SU-DHL-6 (cell line): ENCODE results near the gene CFAP161.
"Not testable (repeated sequence)": the region's sequence is repeated elsewhere in the genome, so short reads cannot be mapped to it uniquely, and the experiment has no call there.

Source experiments
- H2AFZ ChIP-seq: fragments of 200-600 bp; sonication (generic); 2 replicates; pipeline ENCODE4 v1.6.1; 2014; ENCODE audit warnings: low read depth, mild to moderate bottlenecking, moderate library complexity, mixed read lengths, antibody characterized with exemption, low read length; ENCODE audit not compliant: severe bottlenecking
- H3F3A ChIP-seq: fragments of 200-600 bp; shearing (Covaris generic); 2 replicates; pipeline ENCODE4 v1.6.0; 2016; ENCODE audit warnings: antibody characterized with exemption, mild to moderate bottlenecking; ENCODE audit not compliant: insufficient read depth
- H3K27ac ChIP-seq: fragments of 200-600 bp; sonication (generic); 2 replicates; pipeline ENCODE4 v1.5.1; 2016; ENCODE audit warnings: low read depth, mild to moderate bottlenecking, low read length, moderate library complexity, mixed read lengths
- H3K27me3 ChIP-seq: fragments of 200-600 bp; sonication (generic), shearing (Covaris generic); 2 replicates; pipeline ENCODE4 v1.6.0; 2014; ENCODE audit warnings: mild to moderate bottlenecking, low read length
- H3K36me3 ChIP-seq: fragments of 200-600 bp; sonication (generic); 2 replicates; pipeline ENCODE4 v1.6.1; 2014; ENCODE audit warnings: mild to moderate bottlenecking, low read length, mixed read lengths
- H3K4me2 ChIP-seq: fragments of 300-600, 200-600 bp; shearing (Covaris generic), sonication (generic); 2 replicates; pipeline ENCODE4 v1.6.0; 2014; ENCODE audit warnings: low read length, low read depth, mild to moderate bottlenecking; ENCODE audit not compliant: poor library complexity, severe bottlenecking
- H3K4me3 ChIP-seq: fragments of 200-600 bp; sonication (generic); 2 replicates; pipeline ENCODE4 v1.5.1; 2014; ENCODE audit warnings: antibody characterized with exemption, low read length, mild to moderate bottlenecking, mixed read lengths; ENCODE audit not compliant: insufficient read depth, poor library complexity, severe bottlenecking
- H3K79me2 ChIP-seq: fragments of 200-600 bp; sonication (generic); 2 replicates; pipeline ENCODE4 v1.6.1; 2014; ENCODE audit warnings: mild to moderate bottlenecking, low read length, moderate library complexity; ENCODE audit not compliant: insufficient read depth
- H3K9ac ChIP-seq: fragments of 200-600 bp; sonication (generic); 2 replicates; pipeline ENCODE4 v1.7.0; 2014; ENCODE audit warnings: mild to moderate bottlenecking, low read length
- H3K9me2 ChIP-seq: fragments of 200-600 bp; sonication (generic); replicated peaks from 2 replicates; pipeline ENCODE4 v1.6.1; 2014; ENCODE audit warnings: low read length; ENCODE audit not compliant: insufficient read depth
- H3K9me3 ChIP-seq: fragments of 200-600 bp; sonication (generic); 2 replicates; pipeline ENCODE4 v1.6.1; 2014; ENCODE audit warnings: low read length, mixed read lengths; ENCODE audit not compliant: insufficient read depth
- H4K20me1 ChIP-seq: fragments of 200-600 bp; sonication (generic); 2 replicates; pipeline ENCODE4 v1.6.1; 2014; ENCODE audit warnings: low read depth, mild to moderate bottlenecking, antibody characterized with exemption, low read length, moderate library complexity, mixed read lengths
- EZH2phosphoT487 ChIP-seq: fragments of 200-600 bp; sonication (generic), shearing (Covaris generic); conservative IDR thresholded peaks from 2 replicates; pipeline ENCODE4 v1.6.1; 2018; ENCODE audit warnings: mild to moderate bottlenecking, antibody characterized with exemption, low read length, moderate library complexity, mixed read lengths
- TF ChIP-seq, protein P1 (sequence below): fragments of 200-600 bp; sonication (generic); IDR thresholded peaks from one replicate; pipeline ENCODE4 v1.5.1; 2017; ENCODE audit warnings: antibody characterized with exemption, mild to moderate bottlenecking, low read length, moderate library complexity; ENCODE audit not compliant: insufficient read depth, poor library complexity, severe bottlenecking

The CFAP161 gene

DNA sequence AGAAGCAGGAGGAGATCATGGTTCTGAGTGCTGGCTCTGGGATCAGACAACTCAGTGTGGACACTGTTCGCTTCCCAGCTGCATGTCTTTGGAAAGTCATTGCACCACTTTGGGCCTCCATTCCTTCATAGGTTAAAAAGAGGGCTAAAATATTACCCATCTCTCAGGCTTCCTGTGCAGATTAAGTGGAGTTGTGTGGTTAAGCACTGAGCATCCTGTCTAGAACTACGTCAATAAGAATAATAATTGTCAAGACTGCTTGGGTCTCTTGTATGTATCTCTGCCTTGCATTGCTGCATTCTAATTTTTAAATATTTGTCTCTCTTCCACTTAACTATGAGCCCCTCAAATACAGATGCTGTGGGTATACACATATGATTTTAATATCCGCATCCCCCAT lies 22.3 kb downstream of the CFAP161 start:
- Histone ChIP-seq H3K36me3 (no peaks in the 10 kb centered on the region), H3K27me3 (no peaks in the 10 kb centered on the region), H4K20me1 (no peaks in the 10 kb centered on the region), H3F3A (no peaks in the 10 kb centered on the region), H3K9ac (no peak overlapping the region), H3K4me2 (no peak overlapping the region), H3K9me3 (no peaks in the 10 kb centered on the region), H3K9me2 (no peaks in the 10 kb centered on the region), H3K79me2 (no peaks in the 10 kb centered on the region), H3K27ac (no peak overlapping the region), H2AFZ (no peak overlapping the region), H3K4me3 (no peak overlapping the region)
- TF ChIP-seq, protein P1, sequence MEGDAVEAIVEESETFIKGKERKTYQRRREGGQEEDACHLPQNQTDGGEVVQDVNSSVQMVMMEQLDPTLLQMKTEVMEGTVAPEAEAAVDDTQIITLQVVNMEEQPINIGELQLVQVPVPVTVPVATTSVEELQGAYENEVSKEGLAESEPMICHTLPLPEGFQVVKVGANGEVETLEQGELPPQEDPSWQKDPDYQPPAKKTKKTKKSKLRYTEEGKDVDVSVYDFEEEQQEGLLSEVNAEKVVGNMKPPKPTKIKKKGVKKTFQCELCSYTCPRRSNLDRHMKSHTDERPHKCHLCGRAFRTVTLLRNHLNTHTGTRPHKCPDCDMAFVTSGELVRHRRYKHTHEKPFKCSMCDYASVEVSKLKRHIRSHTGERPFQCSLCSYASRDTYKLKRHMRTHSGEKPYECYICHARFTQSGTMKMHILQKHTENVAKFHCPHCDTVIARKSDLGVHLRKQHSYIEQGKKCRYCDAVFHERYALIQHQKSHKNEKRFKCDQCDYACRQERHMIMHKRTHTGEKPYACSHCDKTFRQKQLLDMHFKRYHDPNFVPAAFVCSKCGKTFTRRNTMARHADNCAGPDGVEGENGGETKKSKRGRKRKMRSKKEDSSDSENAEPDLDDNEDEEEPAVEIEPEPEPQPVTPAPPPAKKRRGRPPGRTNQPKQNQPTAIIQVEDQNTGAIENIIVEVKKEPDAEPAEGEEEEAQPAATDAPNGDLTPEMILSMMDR: no peak
- TF ChIP-seq EZH2phosphoT487: no peak

DNA sequence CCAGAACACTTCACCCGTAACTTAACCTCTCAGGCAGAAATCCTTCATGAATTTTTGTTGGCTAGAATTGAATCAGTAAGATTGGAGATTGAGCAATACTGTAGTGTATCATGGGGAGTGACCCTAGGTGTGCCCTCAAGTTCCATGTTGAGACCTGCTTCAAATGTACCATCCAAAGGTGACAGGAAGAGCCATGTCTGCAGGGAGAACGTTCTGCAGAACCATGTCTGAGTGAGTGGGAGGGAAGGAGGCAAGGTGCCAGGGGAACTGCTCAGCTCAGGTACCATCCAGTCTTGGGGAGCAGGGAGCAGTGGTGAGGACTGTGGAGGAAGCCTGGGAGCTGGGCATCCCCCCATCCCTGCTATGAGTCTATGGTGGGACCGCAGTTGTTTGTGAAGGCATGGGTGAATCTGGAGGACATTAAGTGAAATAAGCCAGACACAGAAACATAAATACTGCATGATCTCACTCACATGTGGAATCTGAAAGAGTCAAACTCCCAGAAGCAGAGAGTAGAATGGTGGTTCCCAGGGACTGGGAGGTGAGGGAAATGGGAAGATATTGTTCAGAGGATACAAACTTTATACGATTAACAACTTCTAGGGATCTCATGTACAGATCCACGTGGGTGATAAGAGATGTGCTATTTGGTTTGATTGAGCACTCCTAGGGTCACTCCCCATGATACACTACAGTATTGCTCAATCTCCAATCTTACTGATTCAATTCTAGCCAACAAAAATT lies 23.3 kb downstream of the CFAP161 start:
- Histone ChIP-seq H2AFZ (no peak overlapping the region), H3K27me3 (no peaks in the 10 kb centered on the region), H4K20me1 (no peaks in the 10 kb centered on the region), H3K4me3 (no peak overlapping the region), H3K79me2 (no peaks in the 10 kb centered on the region), H3K9me3 (no peaks in the 10 kb centered on the region), H3K9ac (no peak overlapping the region), H3F3A (no peaks in the 10 kb centered on the region), H3K36me3 (no peaks in the 10 kb centered on the region), H3K9me2 (no peaks in the 10 kb centered on the region), H3K4me2 (no peak overlapping the region), H3K27ac (no peak overlapping the region)
- TF ChIP-seq, protein P1: no peak
- TF ChIP-seq EZH2phosphoT487: no peak

DNA sequence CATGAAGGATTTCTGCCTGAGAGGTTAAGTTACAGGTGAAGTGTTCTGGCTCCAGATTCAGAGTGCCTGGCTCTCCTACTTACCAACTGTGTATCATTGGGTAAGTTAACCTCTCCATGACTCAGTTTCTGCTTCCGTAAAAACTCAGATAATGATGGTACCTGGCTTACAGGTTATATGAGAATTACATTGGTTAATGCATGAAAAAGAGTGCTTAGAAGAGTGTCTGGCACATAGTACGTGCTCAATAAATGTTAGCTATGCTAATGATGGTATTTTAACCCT lies 23.8 kb downstream of the CFAP161 start:
- no peaks in the 10 kb centered on the region for H3K36me3 ChIP-seq
- H3K4me3 ChIP-seq: no peak overlapping the region
- no peaks in the 10 kb centered on the region for H4K20me1 ChIP-seq
- no peaks in the 10 kb centered on the region for H3K79me2 ChIP-seq
- no peaks in the 10 kb centered on the region for H3K9me3 ChIP-seq
- H3K9me2 ChIP-seq: no peaks in the 10 kb centered on the region
- H3K27me3 ChIP-seq: no peaks in the 10 kb centered on the region
- no peaks in the 10 kb centered on the region for H3F3A ChIP-seq
- no peak overlapping the region for H2AFZ ChIP-seq
- TF ChIP-seq, protein P1: no peak
- TF ChIP-seq EZH2phosphoT487: no peak
- no peak overlapping the region for H3K27ac ChIP-seq
- H3K9ac ChIP-seq: no peak overlapping the region
- no peak overlapping the region for H3K4me2 ChIP-seq

DNA sequence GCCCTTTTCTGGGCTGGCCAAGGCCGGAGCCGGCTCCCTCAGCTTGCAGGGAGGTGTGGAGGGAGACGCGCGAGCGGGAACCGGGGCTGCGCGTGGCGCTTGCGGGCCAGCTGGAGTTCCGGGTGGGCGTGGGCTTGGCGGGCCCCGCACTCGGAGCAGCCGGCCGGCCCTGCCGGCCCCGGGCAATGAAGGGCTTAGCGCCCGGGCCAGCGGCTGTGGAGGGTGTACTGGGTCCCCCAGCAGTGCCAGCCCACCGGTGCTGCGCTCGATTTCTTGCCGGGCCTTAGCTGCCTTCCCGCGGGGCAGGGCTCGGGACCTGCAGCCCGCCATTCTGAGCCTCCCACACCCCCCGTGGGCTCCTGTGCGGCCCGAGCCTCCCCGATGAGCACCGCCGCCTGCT lies 24.5 kb downstream of the CFAP161 start:
- not testable (repeated sequence) for H3K27ac ChIP-seq, H3F3A ChIP-seq, H3K9me3 ChIP-seq, H3K4me3 ChIP-seq, H4K20me1 ChIP-seq, H3K9me2 ChIP-seq, H3K27me3 ChIP-seq, H3K9ac ChIP-seq, H3K4me2 ChIP-seq, H3K79me2 ChIP-seq, H3K36me3 ChIP-seq, H2AFZ ChIP-seq
